ENCODE data around the gene HYAL1. TPM values are rescaled to one million over a fixed set of nuclear protein-coding genes. Genes with fewer than 3 reads are reported as not detected.

Gene HYAL1
- total RNA-seq, 4 donors from 2014 or later = 16.5 to 26.5 (median 20.8) TPM

GRCh38 chr3:50322115-50322385 lies 18.7 kb upstream of the HYAL1 start:
- H3K4me1 ChIP-seq = peaks cover 0 to 90% (median 52%) of the 10 kb centered on the region in 4 donors
- TF ChIP-seq CTCF (IDR thresholded peaks at IDR 0.05) = no peak
- no peak for TF ChIP-seq POLR2A (IDR thresholded peaks at IDR 0.05)
- TF ChIP-seq EP300 (IDR thresholded peaks at IDR 0.05) = no peak
- H3K36me3 ChIP-seq = peaks cover 0 to 47% (median 0%) of the 10 kb centered on the region in 3 donors
- DNase-seq (ENCODE audit: low spot score in 2 of 2) = no peak
- no peaks in the 10 kb centered on the region for H3K27me3 ChIP-seq
- H3K9me3 ChIP-seq = no peaks in the 10 kb centered on the region
- H3K27ac ChIP-seq = peak overlapping the region; percentile 72 to 99 (median 92)
- peak overlapping the region; percentile 63 to 79 (median 66) for H3K4me3 ChIP-seq
- WGBS, 2 donors = 3 to 17% methylated on average over 1 to 11 of the region's 14 CpGs

- DNase-seq (ENCODE audit: low spot score in 2 of 2) = peak; percentile 82 to 84
- Histone ChIP-seq H3K36me3 (peaks cover 0 to 50% (median 0%) of the 10 kb centered on the region in 3 donors), H3K9me3 (no peaks in the 10 kb centered on the region), H3K27me3 (no peaks in the 10 kb centered on the region), H3K4me1 (peaks cover 0 to 90% (median 52%) of the 10 kb centered on the region in 4 donors), H3K27ac (peak overlapping the region; percentile 72 to 99 (median 92)), H3K4me3 (peak overlapping the region; percentile 63 to 79 (median 66))
- TF ChIP-seq EP300 (IDR thresholded peaks at IDR 0.05) (peak; percentile 62 to 76), POLR2A (IDR thresholded peaks at IDR 0.05) (peak in 1 of 2 donors; percentile 71), CTCF (IDR thresholded peaks at IDR 0.05) (peak; percentile 43 to 86 (median 50))
- WGBS, 2 donors = 1% methylated on average over 21 to 36 of the region's 59 CpGs
These were observed 18.2 kb upstream of the HYAL1 start for GRCh38 chr3:50321336-50322114.

- DNase-seq (ENCODE audit: low spot score in 2 of 2) = peak; percentile 63 to 66
- peak overlapping the region; percentile 72 to 99 (median 92) for H3K27ac ChIP-seq
- 0% methylated on average over 4 to 5 of the region's 45 CpGs for WGBS, 2 donors
- H3K27me3 ChIP-seq = no peaks in the 10 kb centered on the region
- TF ChIP-seq EP300 (IDR thresholded peaks at IDR 0.05) (no peak), POLR2A (IDR thresholded peaks at IDR 0.05) (no peak), CTCF (IDR thresholded peaks at IDR 0.05) (no peak)
- H3K4me1 ChIP-seq = peaks cover 0 to 87% (median 52%) of the 10 kb centered on the region in 4 donors
- H3K9me3 ChIP-seq = no peaks in the 10 kb centered on the region
- H3K4me3 ChIP-seq = peak overlapping the region; percentile 63 to 79 (median 66)
- H3K36me3 ChIP-seq = peaks cover 0 to 50% (median 0%) of the 10 kb centered on the region in 3 donors
These were observed 17.5 kb upstream of the HYAL1 start for GRCh38 chr3:50320853-50321335.

GRCh38 chr3:50319894-50320625 lies 16.7 kb upstream of the HYAL1 start:
- peaks cover 0 to 79% (median 52%) of the 10 kb centered on the region in 4 donors for H3K4me1 ChIP-seq
- DNase-seq (ENCODE audit: low spot score in 2 of 2) = no peak
- H3K27ac ChIP-seq = peak overlapping the region; percentile 72 to 99 (median 92)
- WGBS, 2 donors = 63 to 72% methylated on average over 22 to 28 of the region's 29 CpGs
- H3K27me3 ChIP-seq = no peaks in the 10 kb centered on the region
- H3K36me3 ChIP-seq = peaks cover 0 to 50% (median 0%) of the 10 kb centered on the region in 3 donors
- TF ChIP-seq CTCF (IDR thresholded peaks at IDR 0.05) (no peak), POLR2A (IDR thresholded peaks at IDR 0.05) (no peak), EP300 (IDR thresholded peaks at IDR 0.05) (no peak)
- peak overlapping the region; percentile 63 to 79 (median 66) for H3K4me3 ChIP-seq
- H3K9me3 ChIP-seq = no peaks in the 10 kb centered on the region

Data from tibial nerve (tissue), 4 donors.